ENCODE measurements around the gene SNAI3. TPM values are rescaled to one million over a fixed set of nuclear protein-coding genes. Genes with fewer than 3 reads are reported as not detected.

The SNAI3 gene
- total RNA-seq, 1 donor from 2014 or later: 3.1 TPM

GRCh38 chr16:88733630-88734360 lies 47.5 kb upstream of the SNAI3 start:
- H3K4me3 ChIP-seq: no peak overlapping the region
- peaks cover 6% of the 10 kb centered on the region for H3K4me1 ChIP-seq
- H3K36me3 ChIP-seq: peaks cover 13% of the 10 kb centered on the region
- no peaks in the 10 kb centered on the region for H3K27me3 ChIP-seq (ENCODE audit: low read depth)
- H3K27ac ChIP-seq (replicated peaks): no peak overlapping the region
- intact Hi-C loops (cut with micrococcal nuclease): loop anchor here (10.0 kb wide), 1 partner anchor 481 kb away; the partner anchor contains the start of gene ZNF778
- TF ChIP-seq, protein P1, sequence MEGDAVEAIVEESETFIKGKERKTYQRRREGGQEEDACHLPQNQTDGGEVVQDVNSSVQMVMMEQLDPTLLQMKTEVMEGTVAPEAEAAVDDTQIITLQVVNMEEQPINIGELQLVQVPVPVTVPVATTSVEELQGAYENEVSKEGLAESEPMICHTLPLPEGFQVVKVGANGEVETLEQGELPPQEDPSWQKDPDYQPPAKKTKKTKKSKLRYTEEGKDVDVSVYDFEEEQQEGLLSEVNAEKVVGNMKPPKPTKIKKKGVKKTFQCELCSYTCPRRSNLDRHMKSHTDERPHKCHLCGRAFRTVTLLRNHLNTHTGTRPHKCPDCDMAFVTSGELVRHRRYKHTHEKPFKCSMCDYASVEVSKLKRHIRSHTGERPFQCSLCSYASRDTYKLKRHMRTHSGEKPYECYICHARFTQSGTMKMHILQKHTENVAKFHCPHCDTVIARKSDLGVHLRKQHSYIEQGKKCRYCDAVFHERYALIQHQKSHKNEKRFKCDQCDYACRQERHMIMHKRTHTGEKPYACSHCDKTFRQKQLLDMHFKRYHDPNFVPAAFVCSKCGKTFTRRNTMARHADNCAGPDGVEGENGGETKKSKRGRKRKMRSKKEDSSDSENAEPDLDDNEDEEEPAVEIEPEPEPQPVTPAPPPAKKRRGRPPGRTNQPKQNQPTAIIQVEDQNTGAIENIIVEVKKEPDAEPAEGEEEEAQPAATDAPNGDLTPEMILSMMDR (IDR thresholded peaks at IDR 0.05; ENCODE audit: borderline replicate concordance): no peak
- H3K9me3 ChIP-seq (replicated peaks): no peaks in the 10 kb centered on the region
- no peak for DNase-seq

- intact Hi-C loops (cut with micrococcal nuclease): loop anchor here (10.0 kb wide), 1 partner anchor 482 kb away; the partner anchor contains the start of gene ZNF778
- no peak overlapping the region for H3K27ac ChIP-seq (replicated peaks)
- no peak for DNase-seq
- H3K36me3 ChIP-seq: peaks cover 13% of the 10 kb centered on the region
- H3K4me1 ChIP-seq: peaks cover 7% of the 10 kb centered on the region
- no peaks in the 10 kb centered on the region for H3K9me3 ChIP-seq (replicated peaks)
- TF ChIP-seq, protein P1 (IDR thresholded peaks at IDR 0.05; ENCODE audit: borderline replicate concordance): no peak
- no peaks in the 10 kb centered on the region for H3K27me3 ChIP-seq (ENCODE audit: low read depth)
- no peak overlapping the region for H3K4me3 ChIP-seq
Observed at GRCh38 chr16:88732961-88733294, 46.6 kb upstream of the SNAI3 start.

GRCh38 chr16:88732172-88732960 lies 46.1 kb upstream of the SNAI3 start:
- TF ChIP-seq, protein P1 (IDR thresholded peaks at IDR 0.05; ENCODE audit: borderline replicate concordance): no peak
- Histone ChIP-seq H3K4me1 (peaks cover 6% of the 10 kb centered on the region), H3K27me3 (ENCODE audit: low read depth) (no peaks in the 10 kb centered on the region), H3K4me3 (no peak overlapping the region), H3K9me3 (replicated peaks) (no peaks in the 10 kb centered on the region), H3K36me3 (peaks cover 13% of the 10 kb centered on the region), H3K27ac (replicated peaks) (no peak overlapping the region)
- DNase-seq: no peak
- intact Hi-C loops (cut with micrococcal nuclease): loop anchor here (10.0 kb wide), 1 partner anchor 482 kb away; the partner anchor contains the start of gene ZNF778

GRCh38 chr16:88731699-88732098 lies 45.4 kb upstream of the SNAI3 start:
- Histone ChIP-seq H3K36me3 (peaks cover 19% of the 10 kb centered on the region), H3K9me3 (replicated peaks) (no peaks in the 10 kb centered on the region), H3K4me1 (peaks cover 5% of the 10 kb centered on the region), H3K4me3 (no peak overlapping the region), H3K27me3 (ENCODE audit: low read depth) (no peaks in the 10 kb centered on the region), H3K27ac (replicated peaks) (no peak overlapping the region)
- TF ChIP-seq, protein P1 (IDR thresholded peaks at IDR 0.05; ENCODE audit: borderline replicate concordance): no peak
- intact Hi-C loops (cut with micrococcal nuclease): loop anchor here (10.0 kb wide), 1 partner anchor 483 kb away; the partner anchor contains the start of gene ZNF778
- no peak for DNase-seq

- intact Hi-C loops (cut with micrococcal nuclease): loop anchor here (10.0 kb wide), 1 partner anchor 484 kb away; the partner anchor contains the start of gene ZNF778
Observed at GRCh38 chr16:88730632-88731607, 44.6 kb upstream of the SNAI3 start.

More at GRCh38 chr16:88730632-88731607, 44.6 kb upstream of the SNAI3 start:
- Histone ChIP-seq H3K4me1 (peaks cover 5% of the 10 kb centered on the region), H3K4me3 (no peak overlapping the region), H3K27me3 (ENCODE audit: low read depth) (no peaks in the 10 kb centered on the region), H3K9me3 (replicated peaks) (no peaks in the 10 kb centered on the region), H3K27ac (replicated peaks) (no peak overlapping the region), H3K36me3 (peaks cover 27% of the 10 kb centered on the region)
- TF ChIP-seq, protein P1 (IDR thresholded peaks at IDR 0.05; ENCODE audit: borderline replicate concordance): no peak
- no peak for DNase-seq

Measured in left ventricle myocardium inferior (tissue), 1 donor.